Neural crest cell (in vitro differentiated cells): ENCODE measurements around the gene ADRA2C. TPM values are rescaled to one million over a fixed set of nuclear protein-coding genes. Genes with fewer than 3 reads are reported as not detected.
A peak's percentile ranks its signal among the peaks of the same experiment; 100 is the strongest.

ENCODE experiments used
- DNase-seq: peaks from one replicate; pipeline ENCODE4 v3.0.0; 2021; ENCODE audit warnings: low read depth, mixed read lengths, low spot score
- H3K27ac Mint-ChIP-seq: one replicate; pipeline ENCODE4 v1.8.0; 2021; ENCODE audit warnings: mild to moderate bottlenecking, mixed read lengths; ENCODE audit not compliant: unreplicated experiment
- H3K27me3 Mint-ChIP-seq: 2 replicates; pipeline ENCODE4 v1.8.0; 2021; ENCODE audit warnings: low read depth, mild to moderate bottlenecking, mixed read lengths
- H3K36me3 Mint-ChIP-seq: 2 replicates; pipeline ENCODE4 v1.8.0; 2021; ENCODE audit warnings: low read depth, mild to moderate bottlenecking, mixed read lengths
- H3K4me1 Mint-ChIP-seq: 2 replicates; pipeline ENCODE4 v1.8.0; 2021; ENCODE audit warnings: mixed read lengths
- H3K4me3 Mint-ChIP-seq: one replicate; pipeline ENCODE4 v1.8.0; 2021; ENCODE audit warnings: mild to moderate bottlenecking, mixed read lengths
- H3K9me3 Mint-ChIP-seq: 2 replicates; pipeline ENCODE4 v1.8.0; 2021; ENCODE audit warnings: mixed read lengths
- total RNA-seq: library from RNA; stranded (reverse); gene quantifications from 2 replicates; pipeline ENCODE4 v1.2.1, GENCODE V29; 2021
- TF ChIP-seq, protein P1 (sequence below): fragments of 200-600 bp; sonication (generic); conservative IDR thresholded peaks from 2 replicates; pipeline ENCODE4 v1.5.0; 2021; ENCODE audit warnings: antibody characterized with exemption, mild to moderate bottlenecking

ADRA2C gene
- total RNA-seq, 1 donor from 2014 or later = 6.1 TPM

DNA sequence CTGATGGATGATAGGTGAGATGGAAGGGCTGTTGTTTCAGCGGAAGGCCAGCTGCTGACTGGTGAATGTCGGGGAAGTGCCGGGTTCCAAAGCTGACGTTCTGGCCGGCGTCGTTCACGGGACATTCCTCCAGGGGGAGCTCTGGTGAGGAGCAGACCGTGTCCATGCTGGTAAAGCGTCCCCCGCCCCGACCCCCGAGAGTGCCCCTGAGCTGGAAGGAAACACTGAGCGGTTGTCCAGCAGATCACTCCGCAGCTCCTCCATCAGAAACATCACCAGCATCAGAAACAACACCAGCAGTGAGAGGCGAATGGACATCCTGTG, 18.6 kb upstream of the ADRA2C start:
- Mint-ChIP-seq H3K4me3 (no peak overlapping the region), H3K27me3 (peaks cover 62% of the 10 kb centered on the region), H3K4me1 (peaks cover 27% of the 10 kb centered on the region)

DNA sequence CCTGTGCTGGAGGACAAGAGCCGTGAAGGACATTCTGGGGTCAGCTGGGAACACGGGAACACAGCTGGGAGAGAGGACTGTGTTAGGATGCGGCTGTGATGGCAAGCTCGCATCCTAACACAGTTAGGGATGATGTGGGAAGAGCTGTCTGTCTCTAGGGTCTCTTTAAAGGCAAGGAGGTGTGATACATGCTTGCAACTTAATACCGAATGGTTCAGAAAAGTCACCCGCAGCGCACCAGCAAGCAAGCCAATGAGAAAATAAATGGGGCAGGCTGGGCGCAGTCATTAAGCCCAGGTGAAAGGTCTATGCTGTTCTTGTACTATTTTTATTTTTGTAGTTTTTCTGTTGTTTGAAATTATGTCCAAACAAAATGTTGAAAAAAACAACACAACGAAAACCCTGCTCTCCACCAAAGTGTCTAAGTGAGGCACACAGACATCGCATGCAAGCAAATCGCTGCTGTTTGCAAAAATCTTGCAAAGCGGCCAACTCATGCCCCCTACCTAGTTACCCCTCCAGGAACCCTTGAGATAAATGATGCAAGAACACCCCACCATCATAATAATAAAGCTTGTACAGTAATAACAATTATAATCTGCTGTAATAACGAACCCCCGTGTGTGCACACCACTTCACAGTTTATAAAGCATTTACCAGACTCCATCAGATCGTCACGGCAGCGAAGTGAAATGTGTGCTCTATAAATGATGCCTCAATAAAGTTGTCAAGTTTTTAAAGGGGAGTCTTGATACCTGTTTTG, 17.9 kb upstream of the ADRA2C start:
- no peaks in the 10 kb centered on the region for H3K36me3 Mint-ChIP-seq
- H3K27ac Mint-ChIP-seq = no peak overlapping the region
- no peak overlapping the region for H3K4me3 Mint-ChIP-seq
- TF ChIP-seq, protein P1, sequence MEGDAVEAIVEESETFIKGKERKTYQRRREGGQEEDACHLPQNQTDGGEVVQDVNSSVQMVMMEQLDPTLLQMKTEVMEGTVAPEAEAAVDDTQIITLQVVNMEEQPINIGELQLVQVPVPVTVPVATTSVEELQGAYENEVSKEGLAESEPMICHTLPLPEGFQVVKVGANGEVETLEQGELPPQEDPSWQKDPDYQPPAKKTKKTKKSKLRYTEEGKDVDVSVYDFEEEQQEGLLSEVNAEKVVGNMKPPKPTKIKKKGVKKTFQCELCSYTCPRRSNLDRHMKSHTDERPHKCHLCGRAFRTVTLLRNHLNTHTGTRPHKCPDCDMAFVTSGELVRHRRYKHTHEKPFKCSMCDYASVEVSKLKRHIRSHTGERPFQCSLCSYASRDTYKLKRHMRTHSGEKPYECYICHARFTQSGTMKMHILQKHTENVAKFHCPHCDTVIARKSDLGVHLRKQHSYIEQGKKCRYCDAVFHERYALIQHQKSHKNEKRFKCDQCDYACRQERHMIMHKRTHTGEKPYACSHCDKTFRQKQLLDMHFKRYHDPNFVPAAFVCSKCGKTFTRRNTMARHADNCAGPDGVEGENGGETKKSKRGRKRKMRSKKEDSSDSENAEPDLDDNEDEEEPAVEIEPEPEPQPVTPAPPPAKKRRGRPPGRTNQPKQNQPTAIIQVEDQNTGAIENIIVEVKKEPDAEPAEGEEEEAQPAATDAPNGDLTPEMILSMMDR = no peak
- H3K27me3 Mint-ChIP-seq = peaks cover 58% of the 10 kb centered on the region
- H3K9me3 Mint-ChIP-seq = no peaks in the 10 kb centered on the region
- DNase-seq = no peak
- peaks cover 27% of the 10 kb centered on the region for H3K4me1 Mint-ChIP-seq

More for the DNA sequence above, 18.6 kb upstream of the ADRA2C start:
- no peak overlapping the region for H3K27ac Mint-ChIP-seq
- H3K36me3 Mint-ChIP-seq = no peaks in the 10 kb centered on the region
- TF ChIP-seq, protein P1 = peak; percentile 59
- peak; percentile 65 for DNase-seq
- H3K9me3 Mint-ChIP-seq = no peaks in the 10 kb centered on the region

DNA sequence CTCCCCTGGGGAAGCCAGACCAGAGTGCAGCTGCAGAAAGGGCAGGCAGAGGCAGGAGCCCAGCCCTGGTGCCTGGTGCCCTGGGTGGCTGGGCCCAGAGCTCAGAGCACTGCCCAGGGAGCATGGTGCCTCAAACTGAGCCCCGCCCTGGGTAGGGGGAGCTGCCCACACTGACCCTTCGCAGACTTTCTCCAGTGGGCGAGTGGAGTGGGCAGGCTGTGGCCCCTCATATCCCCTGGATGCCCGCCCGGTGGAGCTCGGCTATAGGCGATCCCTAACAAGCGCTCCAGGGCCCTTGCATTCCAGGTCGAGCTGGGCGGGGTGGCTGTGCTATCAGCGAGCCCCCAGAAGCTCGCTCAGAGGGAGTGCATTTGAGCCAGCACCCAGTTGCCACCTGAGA, 17.1 kb upstream of the ADRA2C start:
- no peak overlapping the region for H3K4me3 Mint-ChIP-seq
- no peak for DNase-seq
- H3K9me3 Mint-ChIP-seq = no peaks in the 10 kb centered on the region
- TF ChIP-seq, protein P1 = no peak
- peaks cover 30% of the 10 kb centered on the region for H3K4me1 Mint-ChIP-seq
- no peak overlapping the region for H3K27ac Mint-ChIP-seq
- H3K27me3 Mint-ChIP-seq = peaks cover 54% of the 10 kb centered on the region
- H3K36me3 Mint-ChIP-seq = no peaks in the 10 kb centered on the region

DNA sequence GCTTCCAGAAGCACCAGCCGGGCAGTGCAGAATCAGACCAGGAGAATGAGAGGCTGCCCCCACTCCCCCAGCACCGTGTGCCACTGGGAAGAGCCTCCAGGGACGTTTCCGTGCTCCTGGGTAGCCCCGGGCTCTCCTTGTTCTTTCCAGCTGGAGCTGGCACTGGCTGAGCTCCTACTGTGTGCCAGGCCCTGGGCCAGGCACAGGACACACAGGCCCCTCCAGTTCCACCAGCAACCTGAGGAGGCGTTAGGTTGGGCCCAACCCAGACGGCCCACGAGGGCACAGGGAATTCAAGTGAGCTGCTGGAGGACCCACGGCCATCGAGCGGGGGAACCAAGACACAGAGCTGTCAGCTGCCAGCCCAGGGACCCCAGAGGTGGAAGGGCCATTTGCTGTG, 15.9 kb upstream of the ADRA2C start:
- no peaks in the 10 kb centered on the region for H3K9me3 Mint-ChIP-seq
- H3K36me3 Mint-ChIP-seq = no peaks in the 10 kb centered on the region
- no peak for DNase-seq
- no peak overlapping the region for H3K4me3 Mint-ChIP-seq
- H3K27ac Mint-ChIP-seq = no peak overlapping the region
- TF ChIP-seq, protein P1 = no peak
- H3K27me3 Mint-ChIP-seq = peaks cover 54% of the 10 kb centered on the region
- peaks cover 25% of the 10 kb centered on the region for H3K4me1 Mint-ChIP-seq

DNA sequence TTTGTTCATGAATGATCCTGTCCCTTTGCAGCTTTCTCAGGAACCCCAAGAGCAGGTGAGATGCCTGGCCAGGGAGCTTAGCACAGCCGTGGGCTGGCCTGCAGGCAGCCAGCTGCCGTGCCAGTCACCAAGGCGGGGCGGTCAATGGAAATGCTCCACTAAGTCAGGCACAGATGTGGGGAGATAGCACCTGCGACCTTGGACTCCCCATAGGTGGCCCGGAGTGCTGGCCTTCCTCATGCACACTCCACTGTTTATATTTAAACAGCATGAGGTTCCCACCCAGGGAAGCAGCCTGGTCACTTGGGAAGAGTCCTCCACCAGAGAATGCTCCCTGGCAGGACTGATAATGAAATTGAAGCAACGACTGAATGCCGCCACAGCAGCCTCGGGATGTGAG, 14.2 kb upstream of the ADRA2C start:
- DNase-seq = no peak
- H3K27ac Mint-ChIP-seq = no peak overlapping the region
- H3K9me3 Mint-ChIP-seq = no peaks in the 10 kb centered on the region
- peaks cover 43% of the 10 kb centered on the region for H3K27me3 Mint-ChIP-seq
- H3K4me3 Mint-ChIP-seq = no peak overlapping the region
- TF ChIP-seq, protein P1 = no peak
- no peaks in the 10 kb centered on the region for H3K36me3 Mint-ChIP-seq
- H3K4me1 Mint-ChIP-seq = peaks cover 16% of the 10 kb centered on the region
